HEK293 (cell line): ENCODE measurements around the gene CD302.
A peak's percentile ranks its signal among the peaks of the same experiment; 100 is the strongest.

Source experiments
- CTCF ChIA-PET: fragments of 350-600 bp; formaldehyde crosslinking; extraction: SDS; loops from one replicate; lab custom pipeline; 2021; ENCODE audit warnings: antibody characterized with exemption; lab: Yijun Ruan, JAX
- POLR2A ChIA-PET: fragments of 300-600 bp; formaldehyde crosslinking; extraction: SDS; loops from one replicate; lab custom pipeline; 2020; ENCODE audit warnings: antibody characterized with exemption, inconsistent platforms; lab: Yijun Ruan, JAX
- H3K27ac ChIP-seq: fragments of 200-500 bp; sonication (Bioruptor generic); 2 replicates; pipeline ENCODE4 v1.5.1; 2014; ENCODE audit warnings: low read depth, low read length, control low read depth, inconsistent platforms; ENCODE audit errors: extremely low read depth
- H3K36me3 ChIP-seq, 2 experiments: fragments of 200-500 bp in 1 of 2; sonication (Bioruptor generic) in 1 of 2; 1 replicate in 1 of 2; 2 replicates in 1 of 2; pipeline ENCODE4 v1.5.1; 2014 to 2017; ENCODE audit warnings: inconsistent platforms in 2 of 2, low read length in 2 of 2; ENCODE audit not compliant: control insufficient read depth in 2 of 2, insufficient read depth in 1 of 2
- H3K4me1 ChIP-seq: fragments of 200-500 bp; sonication (Bioruptor generic); 2 replicates; pipeline ENCODE4 v1.5.1; 2014; ENCODE audit warnings: mild to moderate bottlenecking, low read length, inconsistent platforms; ENCODE audit not compliant: control insufficient read depth, insufficient read depth
- H3K4me3 ChIP-seq: 2 replicates; pipeline ENCODE4 v1.5.1; 2011; ENCODE audit warnings: low read depth, mild to moderate bottlenecking, control low read depth, low read length, moderate library complexity
- H3K9me3 ChIP-seq: fragments of 200-500 bp; sonication (Bioruptor generic); 2 replicates; pipeline ENCODE4 v1.5.1; 2014; ENCODE audit warnings: low read depth, low read length, inconsistent platforms; ENCODE audit not compliant: control insufficient read depth, insufficient read depth
- GLI4 ChIP-seq: fragments of 450-650 bp; formaldehyde crosslinking; IDR thresholded peaks from 2 replicates; pipeline ENCODE4 v1.5.1; 2016; ENCODE audit warnings: missing biosample characterization, missing genetic modification characterization
- GLIS1 ChIP-seq: fragments of 450-650 bp; formaldehyde crosslinking; IDR thresholded peaks from 2 replicates; pipeline ENCODE4 v1.5.1; 2016; ENCODE audit warnings: missing biosample characterization, missing genetic modification characterization
- IKZF3 ChIP-seq: fragments of 450-650 bp; IDR thresholded peaks from 2 replicates; pipeline ENCODE4 v1.5.0; 2018; ENCODE audit warnings: missing biosample characterization, mild to moderate bottlenecking, missing genetic modification characterization, moderate library complexity
- KLF10 ChIP-seq: fragments of 450-650 bp; IDR thresholded peaks from 2 replicates; pipeline ENCODE4 v1.5.1; 2018; ENCODE audit warnings: missing biosample characterization, mild to moderate bottlenecking, missing genetic modification characterization
- KLF16 ChIP-seq: fragments of 450-650 bp; formaldehyde crosslinking; IDR thresholded peaks from 2 replicates; pipeline ENCODE4 v1.5.1; 2017; ENCODE audit warnings: missing biosample characterization, missing genetic modification characterization
- KLF8 ChIP-seq: fragments of 450-650 bp; formaldehyde crosslinking; IDR thresholded peaks from 2 replicates; pipeline ENCODE4 v1.5.1; 2016; ENCODE audit warnings: missing biosample characterization, missing genetic modification characterization
- REST ChIP-seq: fragments of 450-650 bp; formaldehyde crosslinking; IDR thresholded peaks from 2 replicates; pipeline ENCODE4 v1.5.1; 2016; ENCODE audit warnings: missing biosample characterization, missing genetic modification characterization
- ZBTB26 ChIP-seq: fragments of 450-650 bp; formaldehyde crosslinking; optimal IDR thresholded peaks from 2 replicates; pipeline ENCODE3; 2016; ENCODE audit warnings: missing biosample characterization, mild to moderate bottlenecking, missing genetic modification characterization
- ZBTB7A ChIP-seq: fragments of 450-650 bp; formaldehyde crosslinking; IDR thresholded peaks from 2 replicates; pipeline ENCODE4 v1.5.1; 2016; ENCODE audit warnings: low read depth, missing biosample characterization, missing genetic modification characterization
- ZBTB8A ChIP-seq: fragments of 450-650 bp; formaldehyde crosslinking; IDR thresholded peaks from 2 replicates; pipeline ENCODE4 v1.5.1; 2016; ENCODE audit warnings: missing biosample characterization, missing genetic modification characterization
- ZNF112 ChIP-seq: fragments of 450-650 bp; formaldehyde crosslinking; IDR thresholded peaks from 2 replicates; pipeline ENCODE4 v1.5.0; 2017; ENCODE audit warnings: missing biosample characterization, missing genetic modification characterization
- ZNF121 ChIP-seq: fragments of 450-650 bp; formaldehyde crosslinking; IDR thresholded peaks from 2 replicates; pipeline ENCODE4 v1.5.1; 2016; ENCODE audit warnings: missing biosample characterization, missing genetic modification characterization
- ZNF211 ChIP-seq: fragments of 450-650 bp; formaldehyde crosslinking; IDR thresholded peaks from 2 replicates; pipeline ENCODE4 v1.5.1; 2016; ENCODE audit warnings: low read depth, missing biosample characterization, missing genetic modification characterization
- ZNF37A ChIP-seq: fragments of 450-650 bp; IDR thresholded peaks from 2 replicates; pipeline ENCODE4 v1.5.1; 2018; ENCODE audit warnings: missing biosample characterization, missing genetic modification characterization
- ZNF398 ChIP-seq: fragments of 450-650 bp; formaldehyde crosslinking; IDR thresholded peaks from 2 replicates; pipeline ENCODE4 v1.5.1; 2017; ENCODE audit warnings: missing biosample characterization, missing genetic modification characterization
- ZNF473 ChIP-seq: fragments of 450-650 bp; formaldehyde crosslinking; IDR thresholded peaks from 2 replicates; pipeline ENCODE4 v1.5.1; 2017; ENCODE audit warnings: missing biosample characterization, missing genetic modification characterization
- ZNF521 ChIP-seq: fragments of 450-650 bp; formaldehyde crosslinking; IDR thresholded peaks from 2 replicates; pipeline ENCODE4 v1.5.1; 2017; ENCODE audit warnings: missing biosample characterization, mild to moderate bottlenecking, missing genetic modification characterization
- ZNF529 ChIP-seq: fragments of 450-650 bp; formaldehyde crosslinking; IDR thresholded peaks from 2 replicates; pipeline ENCODE4 v1.5.1; 2017; ENCODE audit warnings: missing genetic modification characterization, missing biosample characterization; ENCODE audit not compliant: insufficient replicate concordance
- ZNF548 ChIP-seq: fragments of 450-650 bp; formaldehyde crosslinking; IDR thresholded peaks from 2 replicates; pipeline ENCODE4 v1.5.1; 2016; ENCODE audit warnings: missing biosample characterization, missing genetic modification characterization
- ZNF585B ChIP-seq: fragments of 450-650 bp; formaldehyde crosslinking; IDR thresholded peaks from 2 replicates; pipeline ENCODE4 v1.5.1; 2016; ENCODE audit warnings: missing biosample characterization, missing genetic modification characterization
- ZNF654 ChIP-seq: fragments of 450-650 bp; formaldehyde crosslinking; IDR thresholded peaks from 2 replicates; pipeline ENCODE4 v1.5.1; 2016; ENCODE audit warnings: low read depth, missing biosample characterization, missing genetic modification characterization
- ZNF692 ChIP-seq: fragments of 450-650 bp; formaldehyde crosslinking; IDR thresholded peaks from 2 replicates; pipeline ENCODE4 v1.5.1; 2016; ENCODE audit warnings: missing biosample characterization, missing genetic modification characterization
- ZSCAN5A ChIP-seq: fragments of 450-650 bp; formaldehyde crosslinking; IDR thresholded peaks from 2 replicates; pipeline ENCODE4 v1.5.1; 2016; ENCODE audit warnings: missing biosample characterization, missing genetic modification characterization

The CD302 gene

GRCh38 chr2:159755788-159756187 is 42.2 kb downstream of the CD302 start:
- no peaks in the 10 kb centered on the region for H3K9me3 ChIP-seq
- peak; percentile 56 for TF ChIP-seq ZNF585B
- no peak for TF ChIP-seq KLF10 (tag by site-specific recombination)
- no peak for TF ChIP-seq ZSCAN5A (tag by site-specific recombination)
- TF ChIP-seq ZNF211 (tag by site-specific recombination): no peak
- TF ChIP-seq ZNF654 (tag by site-specific recombination): 0 out of 2 replicates have a peak, but pooled peaks have one; percentile 15
- TF ChIP-seq ZNF121 (tag by site-specific recombination): no peak
- no peak for TF ChIP-seq ZBTB7A (tag by site-specific recombination)
- no peak for TF ChIP-seq ZNF529
- H3K4me1 ChIP-seq: no peaks in the 10 kb centered on the region
- CTCF ChIA-PET: interaction anchor here (1.0 kb wide), 1 partner anchor 42 kb away, joined by 3 read pairs; the partner anchor contains the start of gene CD302
- peaks cover 40 to 97% of the 10 kb centered on the region in 2 experiments for H3K36me3 ChIP-seq
- H3K4me3 ChIP-seq: no peak overlapping the region
- H3K27ac ChIP-seq: no peak overlapping the region
- POLR2A ChIA-PET: no interaction called here

- Histone ChIP-seq H3K4me3 (no peak overlapping the region), H3K9me3 (no peaks in the 10 kb centered on the region), H3K4me1 (no peaks in the 10 kb centered on the region), H3K36me3 (peaks cover 39 to 91% of the 10 kb centered on the region in 2 experiments), H3K27ac (no peak overlapping the region)
- ChIA-PET CTCF (no interaction called here), POLR2A (no interaction called here)
- TF ChIP-seq ZBTB26 (tag by site-specific recombination) (no peak), ZNF692 (no peak), ZNF548 (tag by site-specific recombination) (no peak), ZNF398 (tag by site-specific recombination) (no peak), ZNF37A (tag by site-specific recombination) (no peak), GLI4 (tag by site-specific recombination) (no peak), KLF8 (tag by site-specific recombination) (no peak), REST (no peak), ZNF521 (tag by site-specific recombination) (no peak), KLF16 (tag by site-specific recombination) (no peak), IKZF3 (tag by site-specific recombination) (no peak), GLIS1 (no peak), ZNF112 (tag by site-specific recombination) (no peak), ZNF473 (tag by site-specific recombination) (no peak), ZBTB8A (tag by site-specific recombination) (no peak)
Observed at GRCh38 chr2:159755014-159755413, 43.0 kb downstream of the CD302 start.
